Measurements from ENCODE around the gene GSG1L. TPM values are rescaled to one million over a fixed set of nuclear protein-coding genes. Genes with fewer than 3 reads are reported as not detected.

The GSG1L gene
- total and polyA plus RNA-seq, 12 donors = 0.11 TPM; not detected in 11

- Histone ChIP-seq H3K27me3 (no peaks in the 10 kb centered on the region), H3K4me3 (no peak overlapping the region), H3K4me1 (replicated peaks in 1 of 2) (no peaks in the 10 kb centered on the region), H3K36me3 (replicated peaks in 1 of 2) (no peaks in the 10 kb centered on the region), H3K27ac (no peak overlapping the region), H3K9me3 (replicated peaks in 1 of 3) (no peaks in the 10 kb centered on the region)
- DNase-seq = no peak
- intact Hi-C loops (cut with DNase I) = no loop called here
- 86 to 94% (median 90%) methylated on average over 4 to 9 of the region's 9 CpGs for WGBS, 4 donors
- no peak for TF ChIP-seq POLR2A (IDR thresholded peaks at IDR 0.05)
- no peak for TF ChIP-seq CTCF (IDR thresholded peaks at IDR 0.05)
Observed at GRCh38 chr16:27813591-27813990, 249.9 kb downstream of the GSG1L start.

- Histone ChIP-seq H3K27ac (no peak overlapping the region), H3K9me3 (replicated peaks in 1 of 3) (no peaks in the 10 kb centered on the region), H3K4me1 (replicated peaks in 1 of 2) (no peaks in the 10 kb centered on the region), H3K4me3 (no peak overlapping the region), H3K36me3 (replicated peaks in 1 of 2) (no peaks in the 10 kb centered on the region), H3K27me3 (no peaks in the 10 kb centered on the region)
- DNase-seq = no peak
- WGBS, 4 donors = 77 to 85% (median 80%) methylated on average over 2 to 3 of the region's 3 CpGs
- intact Hi-C loops (cut with DNase I) = no loop called here
- no peak for TF ChIP-seq CTCF (IDR thresholded peaks at IDR 0.05)
- TF ChIP-seq POLR2A (IDR thresholded peaks at IDR 0.05) = no peak
Observed at GRCh38 chr16:27811881-27812280, 251.6 kb downstream of the GSG1L start.

- Histone ChIP-seq H3K4me1 (replicated peaks in 1 of 2) (no peaks in the 10 kb centered on the region), H3K4me3 (no peak overlapping the region), H3K36me3 (replicated peaks in 1 of 2) (no peaks in the 10 kb centered on the region), H3K27me3 (peaks cover 5% of the 10 kb centered on the region), H3K27ac (no peak overlapping the region), H3K9me3 (replicated peaks in 1 of 3) (no peaks in the 10 kb centered on the region)
- intact Hi-C loops (cut with DNase I) = no loop called here
- no peak for DNase-seq
- no peak for TF ChIP-seq POLR2A (IDR thresholded peaks at IDR 0.05)
- TF ChIP-seq CTCF (IDR thresholded peaks at IDR 0.05) = no peak
- WGBS, 4 donors = 44 to 54% (median 49%) methylated on average over 5 of the region's 5 CpGs
Observed at GRCh38 chr16:27806986-27807385, 256.5 kb downstream of the GSG1L start.

- TF ChIP-seq CTCF (IDR thresholded peaks at IDR 0.05) (no peak), POLR2A (IDR thresholded peaks at IDR 0.05) (no peak)
- intact Hi-C loops (cut with DNase I) = no loop called here
- no peaks in the 10 kb centered on the region for H3K36me3 ChIP-seq (replicated peaks in 1 of 2)
- H3K4me3 ChIP-seq = no peak overlapping the region
- H3K4me1 ChIP-seq (replicated peaks in 1 of 2) = no peaks in the 10 kb centered on the region
- DNase-seq = no peak
- no peaks in the 10 kb centered on the region for H3K9me3 ChIP-seq (replicated peaks in 1 of 3)
- H3K27me3 ChIP-seq = peaks cover 5% of the 10 kb centered on the region
- H3K27ac ChIP-seq = no peak overlapping the region
Observed at GRCh38 chr16:27806388-27806787, 257.1 kb downstream of the GSG1L start.

All from adrenal gland (tissue), 12 donors.